Vagina (tissue), 2 donors: ENCODE data around the gene PDE5A.

ENCODE experiments used
- POLR2A ChIP-seq, 2 donors: fragments of 450-650 bp; IDR thresholded peaks; one replicate each; pipeline ENCODE4 v1.6.1; 2017; ENCODE audit warnings: antibody characterized with exemption in 2 of 2, mild to moderate bottlenecking in 2 of 2, moderate library complexity in 2 of 2
- POLR2AphosphoS5 ChIP-seq, 2 donors: sonication (generic); formaldehyde crosslinking; IDR thresholded peaks; one replicate each; pipeline ENCODE4 v1.9.0; 2017; ENCODE audit warnings: antibody characterized with exemption in 2 of 2, mild to moderate bottlenecking in 2 of 2, low read depth in 1 of 2; ENCODE audit not compliant: insufficient read depth in 1 of 2

DNA sequence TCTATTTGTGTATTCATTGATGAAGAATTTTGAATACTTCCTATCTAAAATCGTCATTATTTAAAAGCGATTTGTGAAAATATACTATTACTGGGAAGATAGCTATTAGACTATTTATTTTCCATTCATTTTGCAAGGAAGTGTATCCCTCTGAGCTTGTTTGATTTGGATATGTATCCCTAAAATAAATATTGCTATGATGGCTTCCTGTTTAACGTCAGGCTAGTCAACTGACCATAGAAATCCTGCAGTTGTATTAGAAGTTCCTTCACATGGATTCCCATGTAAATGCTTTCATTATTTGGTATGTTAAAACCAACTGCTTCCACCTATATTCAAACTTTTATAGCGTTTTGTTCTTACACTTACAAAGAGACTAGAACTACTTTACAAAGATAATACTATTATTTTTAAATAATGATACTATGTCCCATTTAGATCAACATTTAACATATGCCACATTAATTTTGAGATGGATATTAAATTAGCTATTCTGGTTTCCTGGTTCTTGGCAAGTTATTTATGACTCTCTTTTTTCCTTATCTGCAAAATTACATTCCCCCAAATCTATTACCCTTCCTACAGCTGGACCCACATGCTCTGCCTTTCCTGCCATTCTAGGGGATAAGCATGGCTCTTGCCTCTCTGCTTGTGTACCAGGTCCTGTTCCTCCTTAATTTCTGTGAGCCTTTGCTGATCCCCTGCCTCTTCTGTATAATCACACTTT, 26.7 kb upstream of the PDE5A start:
- no peak for TF ChIP-seq POLR2A (IDR thresholded peaks at IDR 0.05)
- no peak for TF ChIP-seq POLR2AphosphoS5 (IDR thresholded peaks at IDR 0.05; ENCODE audit: insufficient read depth in 1 of 2, low read depth in 1 of 2)
